Activated CD4-positive, CD25-positive, alpha-beta regulatory T cell (primary cell): ENCODE measurements around the gene ARRDC3.
"Not testable (repeated sequence)": the region's sequence is repeated elsewhere in the genome, so short reads cannot be mapped to it uniquely, and the experiment has no call there.

Experiments used
- DNase-seq, 4 experiments: peaks; one replicate each; lab custom pipeline; 2025; lab: John Stamatoyannopoulos, UW

The ARRDC3 gene

GRCh38 chr5:91359962-91360609 lies 23.0 kb downstream of the ARRDC3 start:
- no peak for DNase-seq

GRCh38 chr5:91357806-91358205 lies 25.3 kb downstream of the ARRDC3 start:
- no peak for DNase-seq

DNA sequence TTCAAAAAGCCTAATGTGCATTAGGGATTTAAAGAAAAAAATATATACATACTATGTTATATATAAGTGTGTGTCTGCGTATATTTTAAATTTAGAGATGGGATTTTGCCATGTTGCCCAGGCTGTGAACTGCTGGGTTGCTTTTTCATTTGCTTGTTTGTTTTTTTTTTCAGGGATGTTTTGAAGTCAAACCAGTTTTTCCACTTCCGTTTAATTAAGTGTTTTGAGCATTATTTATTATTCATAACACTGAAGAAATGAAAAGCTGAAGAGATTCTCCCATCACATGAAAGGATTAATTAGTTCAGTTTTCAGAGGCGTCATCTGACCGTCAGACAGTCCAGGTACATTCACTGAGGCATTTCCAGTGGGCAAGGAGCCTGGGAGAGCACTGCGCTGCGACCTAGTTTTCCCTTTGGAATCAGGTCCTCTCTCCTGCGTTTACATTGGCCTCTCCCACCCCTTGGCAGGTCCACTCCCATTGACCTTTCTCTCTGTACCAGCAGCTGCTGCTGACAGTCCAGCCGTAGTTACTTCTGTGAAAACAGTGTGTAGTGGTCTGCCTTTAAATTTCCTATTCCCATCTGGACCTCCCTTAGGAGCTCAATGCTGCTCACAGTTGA lies 26.0 kb downstream of the ARRDC3 start:
- DNase-seq: no peak

DNA sequence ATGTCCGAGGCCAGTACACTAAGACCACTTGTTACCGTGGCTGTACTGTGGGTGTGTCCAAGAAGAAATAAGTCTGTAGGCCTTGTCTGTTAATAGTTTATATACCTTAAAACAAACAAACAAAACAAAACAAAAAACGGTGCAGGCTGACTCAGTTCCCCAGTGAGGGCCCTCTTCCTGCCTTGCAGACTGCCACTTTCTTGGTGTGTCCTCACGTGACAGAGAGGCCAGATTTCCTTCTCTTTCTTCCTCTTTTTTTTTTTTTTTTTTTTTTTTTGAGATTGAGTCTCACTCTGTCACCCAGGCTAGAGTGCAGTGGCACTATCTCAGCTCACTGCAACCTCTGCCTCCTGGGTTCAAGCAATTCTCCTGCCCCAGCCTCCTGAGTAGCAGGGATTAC lies 28.2 kb downstream of the ARRDC3 start:
- not testable (repeated sequence) for DNase-seq

DNA sequence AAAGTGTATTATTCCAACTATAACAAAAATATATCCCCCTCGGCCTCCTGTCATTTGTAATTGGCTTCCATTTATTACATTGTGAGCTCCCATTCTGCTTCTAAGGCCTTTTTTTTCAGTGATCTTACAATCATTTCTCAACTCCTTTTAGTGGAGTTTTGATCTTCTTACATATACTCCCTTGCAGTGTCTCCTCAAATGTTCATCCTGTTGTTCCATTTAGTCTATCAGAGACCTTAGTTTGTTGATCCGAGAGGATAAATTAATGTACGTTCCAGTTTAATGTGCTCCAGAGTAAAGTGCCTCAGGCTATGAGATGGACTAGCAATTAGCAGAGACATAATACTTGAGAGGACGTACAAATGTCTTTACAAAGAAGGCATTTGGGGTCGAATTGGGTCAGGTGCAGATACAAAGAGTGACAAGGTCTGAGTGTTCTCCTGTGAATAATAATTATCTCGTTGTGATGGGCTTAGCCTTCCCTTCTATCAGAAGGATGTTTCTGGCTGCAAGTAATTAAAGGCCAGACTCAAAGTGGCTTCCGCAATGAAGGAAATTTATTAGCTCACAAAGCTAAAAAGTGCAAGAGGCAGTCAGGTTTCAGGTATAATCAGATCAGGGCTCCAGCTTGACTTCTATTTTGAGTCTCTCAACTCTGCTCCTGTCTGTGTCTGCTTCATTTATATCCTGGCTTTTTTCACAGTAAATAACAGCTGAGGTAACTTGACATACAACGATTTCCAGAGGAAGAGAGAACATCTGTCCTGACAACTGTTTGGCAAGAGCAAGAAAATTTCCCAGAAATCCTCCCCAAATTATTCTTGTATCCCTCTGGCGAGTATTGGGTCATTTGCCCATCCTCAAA lies 30.1 kb downstream of the ARRDC3 start:
- no peak for DNase-seq

DNA sequence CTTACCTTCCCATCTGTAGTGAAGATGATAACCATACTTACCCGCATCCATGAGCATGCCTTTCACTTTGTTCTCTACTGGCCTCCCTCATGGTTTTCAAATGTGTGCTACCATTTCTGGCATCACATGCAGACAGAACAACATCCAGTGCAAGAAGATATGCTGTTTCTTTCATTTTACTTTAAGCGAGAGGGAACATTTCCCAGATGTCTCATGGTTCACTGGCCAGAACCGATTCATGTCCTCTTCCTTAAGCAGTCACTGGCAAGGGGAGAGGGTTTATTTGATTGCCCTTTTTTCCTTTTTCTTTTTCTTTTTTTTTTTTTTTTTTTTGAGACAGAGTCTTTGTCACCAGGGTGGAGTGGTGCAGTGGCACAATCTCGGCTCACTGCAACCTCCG lies 37.7 kb downstream of the ARRDC3 start:
- DNase-seq: no peak

GRCh38 chr5:91344661-91345200 lies 38.4 kb downstream of the ARRDC3 start:
- DNase-seq: not testable (repeated sequence)

- no peak for DNase-seq
Observed at GRCh38 chr5:91343916-91344315, 39.2 kb downstream of the ARRDC3 start.

- not testable (repeated sequence) for DNase-seq
Observed at GRCh38 chr5:91342931-91343330, 40.2 kb downstream of the ARRDC3 start.

DNA sequence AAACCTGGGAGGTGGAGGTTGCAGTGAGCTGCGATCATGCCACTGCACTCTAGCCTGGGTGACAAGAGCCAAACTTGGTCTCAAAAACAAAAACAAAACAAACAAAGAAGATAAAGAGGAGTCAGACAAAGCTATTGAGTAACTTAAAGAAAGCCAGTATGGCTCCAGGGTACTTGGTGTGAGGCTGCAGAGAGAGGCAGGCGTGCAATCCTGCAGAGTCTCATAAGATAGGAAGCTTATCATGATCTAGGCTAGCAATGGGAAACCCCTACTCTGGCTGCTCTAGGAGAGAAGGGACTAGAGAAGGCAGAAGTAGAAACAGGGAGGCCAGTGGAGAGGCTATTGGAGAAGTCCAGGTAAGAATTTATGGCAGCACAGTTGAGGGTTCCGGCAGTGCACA lies 42.0 kb downstream of the ARRDC3 start:
- no peak for DNase-seq

DNA sequence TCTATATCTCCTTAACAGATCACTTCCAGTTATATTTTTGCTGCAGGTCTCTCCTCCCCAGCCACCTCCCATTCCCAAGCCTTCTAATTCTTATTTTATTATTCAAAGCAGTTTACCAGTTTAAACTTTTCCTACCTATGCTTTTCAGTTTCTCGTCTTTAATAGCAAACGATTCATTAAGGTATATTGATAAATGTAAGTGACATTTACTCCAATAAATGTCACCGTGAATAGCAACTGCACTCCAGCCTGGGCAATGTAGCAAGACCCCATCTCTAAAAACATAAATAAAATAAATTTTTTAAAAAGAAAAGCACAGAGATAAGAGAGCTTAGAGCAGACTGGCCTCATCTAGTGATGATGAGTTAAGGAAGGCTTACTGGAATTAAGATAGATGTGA lies 42.6 kb downstream of the ARRDC3 start:
- DNase-seq: no peak

DNA sequence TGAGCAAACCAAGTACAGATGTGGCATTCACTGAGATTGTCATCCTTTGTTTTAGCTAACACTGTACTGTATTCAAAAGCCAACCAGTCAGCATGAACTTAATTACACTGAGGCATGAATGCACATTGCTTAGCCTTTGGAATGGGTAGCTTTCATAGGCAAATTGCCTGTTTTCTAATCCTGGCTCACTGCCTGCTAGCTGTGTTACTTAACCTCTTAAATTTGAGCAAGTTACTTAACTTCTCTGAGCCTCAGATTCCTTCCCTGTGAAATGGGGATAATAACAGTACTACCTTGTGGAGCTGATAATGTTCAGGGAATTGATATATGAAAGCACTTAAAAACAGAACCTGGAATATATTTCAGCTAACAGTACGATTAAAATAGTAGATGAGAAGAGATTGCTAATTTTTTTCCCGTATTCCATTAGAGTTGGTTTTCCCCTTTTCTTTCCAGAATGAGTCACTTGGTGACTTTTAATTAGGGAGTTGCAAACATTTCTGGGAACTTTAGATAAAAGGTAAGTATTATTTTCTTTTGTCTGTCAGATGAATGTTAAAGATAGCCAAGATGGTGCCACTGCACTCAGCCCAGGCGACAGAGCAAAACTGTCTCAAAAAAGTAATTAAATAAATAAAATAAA lies 43.9 kb downstream of the ARRDC3 start:
- no peak for DNase-seq

- DNase-seq: no peak
Observed at GRCh38 chr5:91332267-91333045, 50.7 kb downstream of the ARRDC3 start.

- DNase-seq: no peak
Observed at GRCh38 chr5:91331705-91332104, 51.4 kb downstream of the ARRDC3 start.

- DNase-seq: no peak
Observed at GRCh38 chr5:91329283-91329682, 53.8 kb downstream of the ARRDC3 start.

DNA sequence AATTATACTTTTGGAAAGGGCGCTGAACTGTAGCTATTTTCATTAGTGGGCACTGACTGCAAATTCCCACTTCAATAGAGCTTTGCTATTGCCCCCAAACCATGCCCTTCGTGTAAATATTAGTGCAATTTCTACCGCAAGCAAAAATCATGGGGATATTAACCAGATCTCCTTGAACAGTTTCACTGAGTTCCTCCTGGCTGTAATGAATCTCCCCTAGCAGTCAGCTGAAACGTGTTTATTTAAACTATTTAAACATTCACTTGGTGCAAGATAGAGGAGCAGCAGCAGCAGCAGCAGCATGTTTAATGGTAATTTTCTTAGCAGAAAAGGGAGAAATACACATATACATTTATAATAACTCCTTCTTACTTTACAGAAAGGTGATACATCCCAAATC lies 54.4 kb downstream of the ARRDC3 start:
- DNase-seq: no peak

DNA sequence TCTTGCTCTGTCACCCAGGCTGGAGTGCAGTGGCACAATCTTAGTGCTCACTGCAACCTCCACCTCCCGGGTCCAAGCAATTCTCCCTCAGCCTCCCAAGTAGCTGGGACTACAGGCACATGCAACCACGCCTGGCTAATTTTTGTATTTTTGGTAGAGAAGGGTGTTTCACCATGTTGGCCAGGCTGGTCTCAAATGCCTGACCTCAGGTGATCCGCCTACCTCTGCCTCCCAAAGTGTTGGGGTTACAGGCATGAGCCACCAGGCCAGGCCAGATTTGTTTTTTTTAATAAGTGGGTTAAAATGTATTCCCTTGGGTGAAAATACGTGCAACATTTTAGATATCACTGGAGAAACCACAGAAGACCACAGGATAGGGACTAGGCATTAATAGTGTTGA lies 60.1 kb downstream of the ARRDC3 start:
- not testable (repeated sequence) for DNase-seq

GRCh38 chr5:91319667-91320066 lies 63.5 kb downstream of the ARRDC3 start:
- no peak for DNase-seq

DNA sequence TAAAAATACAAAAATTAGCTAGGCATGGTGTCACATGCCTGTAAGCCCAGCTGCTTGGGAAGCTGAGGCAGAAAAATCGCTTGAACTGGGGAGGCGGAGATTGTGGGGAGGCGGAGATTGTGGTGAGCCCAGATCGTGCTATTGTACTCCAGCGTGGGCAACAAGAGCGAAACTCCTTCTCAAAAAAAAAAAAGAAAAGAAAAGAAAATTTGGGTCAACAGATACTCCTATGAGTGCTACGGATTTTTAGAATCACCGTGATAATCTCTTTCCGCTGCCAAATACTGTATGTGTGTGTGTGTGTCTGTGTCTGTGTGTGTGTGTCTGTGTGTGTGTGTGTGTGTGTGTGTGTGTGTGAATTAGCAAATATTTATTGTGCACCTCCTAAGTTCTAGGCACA lies 64.4 kb downstream of the ARRDC3 start:
- DNase-seq: no peak
